A673 (cell line): ENCODE measurements around the gene GALNT16. TPM values are rescaled to one million over a fixed set of nuclear protein-coding genes. Genes with fewer than 3 reads are reported as not detected.

Experiments
- BruUV-seq: library from RNA; stranded (reverse); fragments of 400-500 nt; replicated peaks from 2 replicates; lab custom pipeline; 2021; lab: Mats Ljungman, UMichigan
- CTCF ChIA-PET: fragments of 300-600 bp; sonication (Branson Sonifier 250); formaldehyde crosslinking; loops from one replicate; lab custom pipeline; 2022; ENCODE audit warnings: antibody characterized with exemption; lab: Charles Lee
- POLR2A ChIA-PET: fragments of 300-600 bp; sonication (Branson Sonifier 250); formaldehyde crosslinking; loops from one replicate; lab custom pipeline; 2022; ENCODE audit warnings: antibody characterized with exemption; ENCODE audit not compliant: low non-redundant PET; lab: Charles Lee
- DNase-seq: peaks from one replicate; pipeline ENCODE4 v3.0.0-alpha.2; 2015; ENCODE audit warnings: low spot score
- H3K27ac ChIP-seq: fragments of 200-600 bp; sonication (generic); 2 replicates; pipeline ENCODE4 v1.5.1; 2016; ENCODE audit warnings: mixed run types, low read depth, mild to moderate bottlenecking, mixed read lengths, antibody characterized with exemption, low read length; ENCODE audit not compliant: poor library complexity, severe bottlenecking
- H3K27me3 ChIP-seq: fragments of 200-600 bp; sonication (generic); replicated peaks from 2 replicates; pipeline ENCODE4 v1.6.1; 2017; ENCODE audit warnings: mixed run types, low read depth, mild to moderate bottlenecking, mixed read lengths, antibody characterized with exemption, low read length; ENCODE audit not compliant: insufficient read depth, poor library complexity
- H3K36me3 ChIP-seq: fragments of 200-600 bp; sonication (generic); 2 replicates; pipeline ENCODE4 v1.6.1; 2016; ENCODE audit warnings: mixed run types, mild to moderate bottlenecking, mixed read lengths, antibody characterized with exemption, low read length; ENCODE audit not compliant: insufficient read depth, poor library complexity, severe bottlenecking
- H3K4me1 ChIP-seq: fragments of 200-600 bp; sonication (generic); 2 replicates; pipeline ENCODE4 v1.6.1; 2017; ENCODE audit warnings: mixed run types, mild to moderate bottlenecking, mixed read lengths, antibody characterized with exemption, low read length; ENCODE audit not compliant: insufficient read depth, poor library complexity, severe bottlenecking
- H3K4me3 ChIP-seq: fragments of 200-600 bp; sonication (generic); 2 replicates; pipeline ENCODE4 v1.5.1; 2016; ENCODE audit warnings: low read depth, mixed run types, mild to moderate bottlenecking, mixed read lengths, low read length; ENCODE audit not compliant: poor library complexity, severe bottlenecking
- H3K9me3 ChIP-seq: fragments of 200-600 bp; sonication (generic); 2 replicates; pipeline ENCODE4 v1.6.1; 2016; ENCODE audit warnings: mixed run types, low read depth, mild to moderate bottlenecking, mixed read lengths, antibody characterized with exemption, low read length; ENCODE audit not compliant: poor library complexity, severe bottlenecking
- EZH2 ChIP-seq: fragments of 200-600 bp; sonication (generic); IDR thresholded peaks from 2 replicates; pipeline ENCODE4 v1.6.1; 2017; ENCODE audit warnings: borderline replicate concordance, low read depth, mild to moderate bottlenecking, mixed read lengths, antibody characterized with exemption, low read length; ENCODE audit not compliant: poor library complexity, severe bottlenecking
- intact Hi-C: fragments of 100-400 bp; cut with micrococcal nuclease; formaldehyde crosslinking; loops from one replicate; pipeline ENCODE4 v1.10.0; 2022; ENCODE audit not compliant: unreplicated experiment
- total RNA-seq: library from RNA; stranded (reverse); gene quantifications from 2 replicates; pipeline ENCODE4 v1.2.3, GENCODE V29; 2021
- TF ChIP-seq, protein P1 (sequence below): fragments of 300-800, 200-600 bp; sonication (generic); conservative IDR thresholded peaks from 2 replicates; pipeline ENCODE4 v1.5.1; 2017; ENCODE audit warnings: low read depth, mild to moderate bottlenecking, antibody characterized with exemption, low read length, moderate library complexity, mixed read lengths

Gene GALNT16
- total RNA-seq, 1 experiment from 2014 or later = 0.32 TPM

DNA sequence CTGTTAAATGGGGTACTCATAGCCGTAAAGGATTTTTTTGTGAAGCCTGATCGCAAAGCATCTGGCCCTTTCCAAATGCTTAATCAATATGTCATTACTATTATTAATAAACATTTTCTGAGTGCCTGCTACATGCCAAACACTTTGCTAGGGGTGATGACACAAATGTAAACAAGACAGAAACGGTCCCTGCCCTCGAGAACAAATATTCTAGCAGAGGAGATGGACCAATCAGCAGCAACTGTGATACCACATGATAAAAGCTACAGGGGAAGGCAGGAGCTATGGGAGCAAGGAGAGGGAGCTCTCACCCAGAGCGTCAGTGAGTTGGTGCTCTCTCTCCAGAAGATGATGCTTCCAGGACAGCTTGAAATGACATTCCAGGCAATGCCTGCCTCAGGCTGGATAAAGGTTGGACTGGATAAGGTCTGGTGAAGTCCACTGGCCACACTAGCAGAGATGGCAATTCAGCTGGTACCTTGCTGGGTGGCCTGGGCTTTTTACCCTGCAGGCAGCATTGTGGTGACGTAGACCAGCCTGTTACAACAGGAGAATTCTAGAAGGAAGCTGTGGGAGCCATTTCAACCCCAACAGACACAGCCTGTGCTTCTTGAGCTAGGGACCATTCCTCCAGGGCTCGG is 97.1 kb downstream of the GALNT16 start:
- intact Hi-C loops = no loop called here
- no peak overlapping the region for H3K4me3 ChIP-seq
- CTCF ChIA-PET = no interaction called here
- POLR2A ChIA-PET = interaction anchor here (0.7 kb wide), 1 partner anchor 1070 kb away, joined by 12 read pairs; no protein-coding TSS in a partner anchor
- no peaks in the 10 kb centered on the region for H3K27me3 ChIP-seq
- no TSS peak for BruUV-seq
- TF ChIP-seq, protein P1, sequence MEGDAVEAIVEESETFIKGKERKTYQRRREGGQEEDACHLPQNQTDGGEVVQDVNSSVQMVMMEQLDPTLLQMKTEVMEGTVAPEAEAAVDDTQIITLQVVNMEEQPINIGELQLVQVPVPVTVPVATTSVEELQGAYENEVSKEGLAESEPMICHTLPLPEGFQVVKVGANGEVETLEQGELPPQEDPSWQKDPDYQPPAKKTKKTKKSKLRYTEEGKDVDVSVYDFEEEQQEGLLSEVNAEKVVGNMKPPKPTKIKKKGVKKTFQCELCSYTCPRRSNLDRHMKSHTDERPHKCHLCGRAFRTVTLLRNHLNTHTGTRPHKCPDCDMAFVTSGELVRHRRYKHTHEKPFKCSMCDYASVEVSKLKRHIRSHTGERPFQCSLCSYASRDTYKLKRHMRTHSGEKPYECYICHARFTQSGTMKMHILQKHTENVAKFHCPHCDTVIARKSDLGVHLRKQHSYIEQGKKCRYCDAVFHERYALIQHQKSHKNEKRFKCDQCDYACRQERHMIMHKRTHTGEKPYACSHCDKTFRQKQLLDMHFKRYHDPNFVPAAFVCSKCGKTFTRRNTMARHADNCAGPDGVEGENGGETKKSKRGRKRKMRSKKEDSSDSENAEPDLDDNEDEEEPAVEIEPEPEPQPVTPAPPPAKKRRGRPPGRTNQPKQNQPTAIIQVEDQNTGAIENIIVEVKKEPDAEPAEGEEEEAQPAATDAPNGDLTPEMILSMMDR = no peak
- TF ChIP-seq EZH2 = no peak
- H3K27ac ChIP-seq = no peak overlapping the region
- H3K4me1 ChIP-seq = no peaks in the 10 kb centered on the region
- H3K36me3 ChIP-seq = no peaks in the 10 kb centered on the region
- no peak for DNase-seq
- no peaks in the 10 kb centered on the region for H3K9me3 ChIP-seq

DNA sequence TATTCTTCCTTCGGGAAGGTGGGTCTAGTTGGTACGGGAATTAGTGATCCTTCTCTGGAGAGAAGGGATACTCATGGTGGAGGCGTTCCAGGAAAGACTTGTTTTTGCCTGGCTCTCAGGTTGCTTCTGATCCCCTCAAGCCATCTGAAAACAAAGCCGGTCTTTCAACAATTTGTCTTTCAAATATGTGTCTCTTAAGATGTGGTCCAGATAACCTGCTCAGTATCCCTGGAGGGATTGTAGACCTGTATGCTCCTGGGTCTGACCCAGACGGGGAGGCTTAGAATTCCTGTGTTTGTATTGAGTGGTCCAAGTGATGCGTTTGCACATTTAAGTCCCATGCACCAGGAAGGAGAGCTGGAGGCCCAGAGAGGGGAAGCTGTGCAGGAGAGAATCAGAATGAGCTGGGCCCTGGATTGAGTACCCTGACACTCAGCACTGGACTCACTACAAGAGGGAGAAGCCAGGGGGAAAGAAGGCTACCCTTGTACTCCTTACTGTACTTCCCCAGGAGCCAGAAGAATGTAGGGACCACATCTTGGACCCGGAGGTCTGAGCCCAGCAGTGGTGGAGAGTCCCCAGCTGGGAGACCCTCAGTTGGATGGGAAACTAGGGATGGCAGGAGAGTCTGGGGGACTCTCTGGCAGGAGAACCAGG is 97.7 kb downstream of the GALNT16 start:
- H3K27ac ChIP-seq = no peak overlapping the region
- intact Hi-C loops = no loop called here
- BruUV-seq = no TSS peak
- POLR2A ChIA-PET = no interaction called here
- TF ChIP-seq, protein P1 = no peak
- TF ChIP-seq EZH2 = no peak
- no peaks in the 10 kb centered on the region for H3K4me1 ChIP-seq
- no peaks in the 10 kb centered on the region for H3K9me3 ChIP-seq
- no peak for DNase-seq
- CTCF ChIA-PET = no interaction called here
- no peak overlapping the region for H3K4me3 ChIP-seq
- H3K27me3 ChIP-seq = no peaks in the 10 kb centered on the region
- H3K36me3 ChIP-seq = no peaks in the 10 kb centered on the region

DNA sequence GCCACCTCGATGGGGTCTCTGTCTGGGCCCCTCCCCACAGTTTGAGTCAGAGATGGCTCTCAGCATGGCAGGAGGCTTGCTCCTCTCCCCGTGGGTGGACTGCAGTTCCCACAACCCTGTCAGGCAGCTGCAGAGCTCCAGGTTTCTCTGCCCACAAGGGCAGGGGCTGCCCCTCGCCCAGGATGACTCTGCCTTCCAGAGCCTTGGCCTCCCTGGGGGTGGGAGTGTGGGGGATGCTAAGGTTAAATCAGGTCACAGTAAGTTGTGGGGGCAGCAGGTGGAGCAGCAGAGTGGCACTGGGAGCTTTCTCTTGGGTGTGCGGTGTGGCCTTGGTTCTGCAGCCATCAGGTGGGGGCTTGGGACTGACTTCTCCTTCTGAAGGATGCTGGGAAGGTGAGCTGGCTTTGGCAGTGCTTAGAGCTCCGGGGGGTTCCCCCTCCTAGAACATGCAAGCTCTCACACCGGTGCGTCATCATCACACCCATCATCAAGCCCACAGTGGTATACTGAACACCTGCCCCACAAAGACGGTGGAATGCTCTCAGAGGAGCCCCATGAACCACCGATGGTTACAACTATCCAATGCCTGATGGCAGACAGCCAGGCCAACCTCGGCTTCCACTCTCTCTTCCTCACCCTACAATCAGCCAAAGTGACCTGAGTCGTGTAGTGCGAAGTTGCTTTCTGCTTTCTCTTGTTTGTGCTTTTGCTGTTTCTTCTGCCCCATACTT is 98.4 kb downstream of the GALNT16 start:
- Histone ChIP-seq H3K4me3 (no peak overlapping the region), H3K36me3 (no peaks in the 10 kb centered on the region), H3K9me3 (no peaks in the 10 kb centered on the region), H3K27ac (no peak overlapping the region), H3K27me3 (no peaks in the 10 kb centered on the region), H3K4me1 (no peaks in the 10 kb centered on the region)
- BruUV-seq = no TSS peak
- ChIA-PET CTCF (no interaction called here), POLR2A (no interaction called here)
- TF ChIP-seq, protein P1 = no peak
- no peak for TF ChIP-seq EZH2
- intact Hi-C loops = no loop called here
- DNase-seq = no peak
